A549 treated with ZK216348 at 1 μM for 4 hours (cell line): ENCODE data around the gene CMIP. TPM values are rescaled to one million over a fixed set of nuclear protein-coding genes. Genes with fewer than 3 reads are reported as not detected.

Experiments
- total RNA-seq: library from RNA; stranded (reverse); fragments of 200-300 nt; extraction: Qiagen RNA extraction; gene quantifications from 5 replicates; pipeline ENCODE4 v1.2.3, GENCODE V29; 2022; ENCODE audit warnings: low read depth

CMIP gene
- 81.3 to 124 TPM (median 98.7 TPM) in 5 replicates for total RNA-seq

DNA sequence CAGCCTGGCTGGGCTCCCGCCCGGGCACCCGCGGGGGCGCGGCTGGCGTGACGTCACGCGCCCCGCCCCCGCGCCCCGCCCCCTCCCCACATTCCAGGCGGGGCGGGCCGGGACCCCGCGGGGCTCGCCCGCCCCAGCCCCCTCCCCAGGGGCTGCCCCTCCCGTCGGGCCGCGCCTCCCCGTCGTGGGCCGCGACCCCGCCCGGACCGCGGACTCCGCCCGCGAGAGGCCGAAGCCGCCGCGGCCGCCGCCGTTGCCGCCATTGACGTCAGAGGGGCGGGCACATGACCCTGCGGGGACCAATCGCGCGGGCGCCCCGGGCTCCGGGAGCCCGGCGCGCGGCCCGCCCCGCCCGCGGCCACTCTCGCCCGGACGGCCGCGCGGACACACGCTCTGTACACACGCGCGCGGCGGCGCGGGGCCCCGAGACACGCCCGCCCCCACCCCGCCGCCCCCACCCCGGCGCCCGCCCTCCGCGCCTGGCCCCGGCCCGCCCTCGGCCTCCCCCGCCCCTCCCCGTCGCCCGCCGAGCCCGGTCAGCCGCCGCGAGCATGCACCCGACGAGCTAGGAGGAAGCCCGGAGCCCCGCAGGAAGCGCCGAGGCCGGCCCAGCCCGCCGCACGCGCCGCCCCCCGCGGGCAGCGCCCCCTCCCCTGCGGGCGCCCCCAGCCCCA is at the start of gene CMIP:
Gene CMIP (plus strand): TSS at position 361 of the 674 bp plus-strand sequence.

Other genes starting within 250 kb of the CMIP start
- 0.80 to 1.7 TPM (median 1.2 TPM) in 5 replicates for gene BCO1, start 206.1 kb upstream of the CMIP start, total RNA-seq
- gene GAN, start 129.8 kb upstream of the CMIP start, total RNA-seq = 1.5 to 3.3 TPM (median 2.5 TPM) in 5 replicates